Adipocyte (in vitro differentiated cells): ENCODE results near the gene MYH13.
A peak's percentile ranks its signal among the peaks of the same experiment; 100 is the strongest.
"Not testable (repeated sequence)": the region's sequence is repeated elsewhere in the genome, so short reads cannot be mapped to it uniquely, and the experiment has no call there.

Experiments used
- DNase-seq: peaks from one replicate; pipeline ENCODE4 v3.0.0-alpha.2; 2015; ENCODE audit warnings: low read depth
- H3K27me3 ChIP-seq: replicated peaks from 2 replicates; pipeline ENCODE4 v1.7.0; 2013; ENCODE audit warnings: mild to moderate bottlenecking, low read length, moderate library complexity; ENCODE audit not compliant: control insufficient read depth, insufficient read depth
- H3K36me3 ChIP-seq: 2 replicates; pipeline ENCODE4 v1.7.0; 2013; ENCODE audit warnings: low read length, mild to moderate bottlenecking, moderate library complexity; ENCODE audit not compliant: control insufficient read depth, insufficient read depth, severe bottlenecking
- H3K4me1 ChIP-seq: 2 replicates; pipeline ENCODE4 v1.7.0; 2013; ENCODE audit warnings: mild to moderate bottlenecking, low read length, moderate library complexity; ENCODE audit not compliant: control insufficient read depth, insufficient read depth
- H3K4me3 ChIP-seq: 2 replicates; pipeline ENCODE4 v1.7.0; 2013; ENCODE audit warnings: mild to moderate bottlenecking, low read length, moderate library complexity
- H3K9ac ChIP-seq: 2 replicates; pipeline ENCODE4 v1.7.0; 2013; ENCODE audit warnings: mild to moderate bottlenecking, low read length, moderate library complexity
- H3K9me3 ChIP-seq: 2 replicates; pipeline ENCODE4 v1.7.0; 2013; ENCODE audit warnings: mild to moderate bottlenecking, low read length, moderate library complexity; ENCODE audit not compliant: control insufficient read depth

Gene MYH13

GRCh38 chr17:10295728-10296343 lies 77.0 kb downstream of the MYH13 start:
- peak; percentile 78 for DNase-seq

GRCh38 chr17:10294180-10294579 lies 78.6 kb downstream of the MYH13 start:
- Histone ChIP-seq H3K9me3 (no peaks in the 10 kb centered on the region), H3K9ac (no peak overlapping the region), H3K36me3 (no peaks in the 10 kb centered on the region), H3K4me3 (no peak overlapping the region), H3K4me1 (peaks cover 26% of the 10 kb centered on the region), H3K27me3 (no peaks in the 10 kb centered on the region)
- no peak for DNase-seq

More at GRCh38 chr17:10295728-10296343, 77.0 kb downstream of the MYH13 start:
- no peaks in the 10 kb centered on the region for H3K36me3 ChIP-seq
- peaks cover 14% of the 10 kb centered on the region for H3K4me1 ChIP-seq
- no peaks in the 10 kb centered on the region for H3K9me3 ChIP-seq
- H3K4me3 ChIP-seq = no peak overlapping the region
- no peaks in the 10 kb centered on the region for H3K27me3 ChIP-seq
- no peak overlapping the region for H3K9ac ChIP-seq

DNA sequence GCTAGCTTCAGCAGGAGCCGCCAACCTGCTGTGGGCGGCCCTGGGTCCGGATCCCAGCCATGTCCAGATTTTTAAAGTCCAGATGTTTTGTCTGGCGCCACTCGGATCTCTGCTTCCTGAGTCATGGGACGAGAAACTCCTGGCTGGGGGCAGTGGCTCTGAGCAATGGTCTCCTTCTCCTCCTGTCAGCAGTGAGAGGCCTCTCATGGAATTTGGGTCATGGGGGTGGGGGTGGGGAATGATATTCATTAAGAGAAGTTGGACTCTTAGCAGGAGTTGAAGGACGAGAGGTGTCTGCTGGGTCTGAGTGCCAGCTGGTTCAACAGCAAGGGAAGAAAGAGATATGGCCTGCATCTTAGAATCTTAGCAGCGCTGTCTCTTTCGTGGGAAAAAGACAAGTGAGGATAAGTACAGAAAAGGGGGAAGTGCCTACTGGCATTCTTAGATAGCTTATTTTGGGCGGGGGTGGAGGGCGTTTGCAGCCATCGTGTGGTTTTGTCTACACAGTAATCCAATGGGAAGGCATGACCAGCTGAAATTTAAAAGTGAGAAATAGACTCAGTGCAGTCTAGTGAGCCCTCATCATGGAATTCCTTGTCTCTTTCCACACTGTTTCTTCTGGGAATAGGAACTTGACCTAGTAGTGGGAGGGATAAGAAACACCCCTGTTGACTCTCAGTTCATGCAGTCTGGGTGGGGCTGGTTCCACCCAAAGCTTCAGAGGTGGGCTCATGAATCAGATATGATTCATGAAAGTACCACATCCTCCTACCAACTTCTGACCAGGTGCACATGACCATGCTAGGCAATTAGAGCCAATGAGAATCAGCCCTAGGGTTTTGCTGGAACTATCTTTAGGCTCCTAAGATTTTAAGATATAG lies 80.5 kb downstream of the MYH13 start:
- DNase-seq = peak; percentile 37
- no peaks in the 10 kb centered on the region for H3K27me3 ChIP-seq
- H3K4me1 ChIP-seq = peaks cover 26% of the 10 kb centered on the region
- H3K9me3 ChIP-seq = no peaks in the 10 kb centered on the region
- no peaks in the 10 kb centered on the region for H3K36me3 ChIP-seq
- no peak overlapping the region for H3K9ac ChIP-seq
- H3K4me3 ChIP-seq = peak overlapping the region; percentile 55

- H3K4me1 ChIP-seq = peaks cover 26% of the 10 kb centered on the region
- not testable (repeated sequence) for DNase-seq, H3K9me3 ChIP-seq, H3K36me3 ChIP-seq, H3K27me3 ChIP-seq, H3K9ac ChIP-seq
- H3K4me3 ChIP-seq = peak overlapping the region; percentile 55
These were observed 81.2 kb downstream of the MYH13 start for GRCh38 chr17:10291576-10291975.

DNA sequence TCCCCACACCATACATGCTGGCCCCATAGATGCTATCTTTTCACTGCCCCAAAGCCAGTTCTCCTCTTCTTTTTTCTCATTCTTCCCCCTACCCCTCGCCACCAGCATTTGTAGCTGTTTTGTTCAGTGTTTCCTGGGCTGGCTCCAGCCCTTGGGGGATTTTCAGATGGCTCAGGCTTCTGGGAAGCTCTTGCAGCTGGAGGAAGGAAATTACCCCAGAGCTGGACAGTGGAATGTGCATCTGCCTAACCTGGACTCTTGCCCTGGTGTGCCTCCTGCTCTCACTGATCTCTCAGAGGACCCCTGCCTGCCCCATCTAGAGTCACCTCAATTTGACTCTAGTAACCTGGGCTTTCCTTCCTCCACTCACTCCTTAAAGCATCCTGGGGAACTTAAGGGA lies 82.8 kb downstream of the MYH13 start:
- H3K27me3 ChIP-seq = no peaks in the 10 kb centered on the region
- no peaks in the 10 kb centered on the region for H3K36me3 ChIP-seq
- H3K9ac ChIP-seq = no peak overlapping the region
- H3K4me3 ChIP-seq = peak overlapping the region; percentile 39
- no peaks in the 10 kb centered on the region for H3K9me3 ChIP-seq
- peaks cover 26% of the 10 kb centered on the region for H3K4me1 ChIP-seq
- no peak for DNase-seq

DNA sequence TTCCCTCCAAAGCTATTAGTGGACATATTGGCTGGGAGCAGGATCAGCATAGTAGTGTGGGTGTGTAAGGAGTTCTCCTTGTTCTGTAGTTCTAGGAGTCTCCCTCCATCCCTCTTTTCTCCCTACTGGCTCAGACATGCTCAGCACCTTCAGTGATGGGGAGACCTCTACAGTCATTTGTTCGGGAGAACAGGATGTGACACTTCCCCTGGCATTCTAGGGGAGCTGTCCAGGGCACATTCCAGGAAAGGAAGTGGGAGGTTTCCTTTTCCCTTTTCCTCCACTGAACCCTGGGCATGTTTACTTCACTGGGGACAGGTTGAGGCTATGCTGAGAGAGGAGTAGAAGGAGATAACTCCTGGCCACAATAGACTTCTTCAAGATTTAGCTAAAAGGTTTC lies 86.5 kb downstream of the MYH13 start:
- Histone ChIP-seq H3K27me3 (no peaks in the 10 kb centered on the region), H3K4me1 (peaks cover 13% of the 10 kb centered on the region)
- no peak for DNase-seq

DNA sequence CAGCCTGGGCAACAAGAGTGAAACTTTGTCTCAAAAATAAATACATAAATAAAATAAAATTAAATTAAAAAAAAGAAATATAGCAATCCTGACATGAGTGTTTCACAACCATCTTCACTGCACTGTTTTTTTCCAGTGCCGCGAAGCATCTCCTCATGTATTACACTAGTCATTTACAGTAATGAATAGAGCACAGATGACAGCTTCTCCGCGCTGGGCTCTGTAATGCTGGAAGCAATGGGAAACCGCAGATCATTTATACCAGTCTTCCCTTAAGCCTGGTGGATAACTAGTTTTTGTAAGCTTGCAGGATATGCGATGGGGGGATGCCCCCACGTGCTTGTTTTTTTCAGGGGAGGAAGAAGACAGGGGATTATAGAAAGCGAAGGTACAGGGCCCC lies 86.9 kb downstream of the MYH13 start:
- no peak overlapping the region for H3K4me3 ChIP-seq
- DNase-seq = no peak
- H3K9ac ChIP-seq = no peak overlapping the region
- H3K4me1 ChIP-seq = peaks cover 11% of the 10 kb centered on the region
- no peaks in the 10 kb centered on the region for H3K27me3 ChIP-seq
- no peaks in the 10 kb centered on the region for H3K36me3 ChIP-seq
- H3K9me3 ChIP-seq = no peaks in the 10 kb centered on the region

More for the DNA sequence above, 86.5 kb downstream of the MYH13 start:
- Histone ChIP-seq H3K4me3 (no peak overlapping the region), H3K36me3 (no peaks in the 10 kb centered on the region), H3K9me3 (no peaks in the 10 kb centered on the region), H3K9ac (no peak overlapping the region)

- H3K4me3 ChIP-seq = no peak overlapping the region
- no peaks in the 10 kb centered on the region for H3K36me3 ChIP-seq
- no peak for DNase-seq
- H3K4me1 ChIP-seq = no peaks in the 10 kb centered on the region
- H3K9ac ChIP-seq = no peak overlapping the region
- no peaks in the 10 kb centered on the region for H3K27me3 ChIP-seq
- no peaks in the 10 kb centered on the region for H3K9me3 ChIP-seq
These were observed 92.7 kb downstream of the MYH13 start for GRCh38 chr17:10280068-10280467.

DNA sequence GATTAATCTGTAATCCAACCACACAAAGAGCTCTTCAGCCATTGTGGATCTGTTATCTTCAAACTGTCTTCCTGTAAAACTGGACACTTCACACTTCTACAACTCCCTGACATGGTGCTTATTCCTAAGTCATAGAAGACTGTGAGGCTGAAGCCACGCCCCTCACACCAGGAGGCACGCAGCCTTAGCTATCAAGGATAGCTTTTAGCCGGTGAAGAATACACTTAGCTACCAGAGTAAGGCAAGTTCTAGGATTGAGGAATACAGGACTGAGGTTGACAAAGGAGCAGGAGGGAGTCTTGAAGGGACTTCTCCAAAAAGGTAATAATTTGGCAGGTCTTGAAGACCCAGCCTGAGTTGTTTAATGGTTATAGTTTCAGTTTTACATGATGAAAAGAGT lies 94.6 kb downstream of the MYH13 start:
- H3K9ac ChIP-seq = no peak overlapping the region
- no peak for DNase-seq

GRCh38 chr17:10276436-10276835 lies 96.4 kb downstream of the MYH13 start:
- no peaks in the 10 kb centered on the region for H3K27me3 ChIP-seq
- no peak overlapping the region for H3K9ac ChIP-seq
- no peak for DNase-seq
- no peak overlapping the region for H3K4me3 ChIP-seq
- no peaks in the 10 kb centered on the region for H3K36me3 ChIP-seq
- H3K9me3 ChIP-seq = no peaks in the 10 kb centered on the region
- H3K4me1 ChIP-seq = peaks cover 2% of the 10 kb centered on the region

More for the DNA sequence above, 94.6 kb downstream of the MYH13 start:
- Histone ChIP-seq H3K36me3 (no peaks in the 10 kb centered on the region), H3K4me3 (no peak overlapping the region), H3K9me3 (no peaks in the 10 kb centered on the region), H3K4me1 (no peaks in the 10 kb centered on the region), H3K27me3 (no peaks in the 10 kb centered on the region)

DNA sequence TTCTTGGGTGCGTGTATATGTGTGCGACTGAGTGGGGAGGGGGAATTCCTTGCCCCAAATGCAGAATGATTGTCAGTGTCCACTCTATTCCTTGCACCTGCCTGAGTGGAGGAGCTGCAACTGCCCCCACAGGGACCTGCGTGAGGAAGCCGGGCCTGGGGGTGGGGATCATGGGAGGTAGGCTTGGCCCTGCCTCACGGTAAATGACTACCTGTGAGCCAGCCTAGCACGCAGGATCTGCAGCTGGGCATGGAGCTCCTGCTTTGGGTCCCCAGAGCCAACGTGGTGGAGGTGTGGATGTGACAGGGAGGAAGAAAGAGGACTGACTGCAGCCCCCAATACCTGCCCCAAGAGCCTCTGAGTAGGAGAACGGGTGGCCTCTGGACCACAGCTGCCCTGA lies 97.4 kb downstream of the MYH13 start:
- Histone ChIP-seq H3K27me3 (no peaks in the 10 kb centered on the region), H3K4me1 (peaks cover 12% of the 10 kb centered on the region), H3K36me3 (no peaks in the 10 kb centered on the region), H3K4me3 (no peak overlapping the region), H3K9me3 (no peaks in the 10 kb centered on the region), H3K9ac (no peak overlapping the region)
- no peak for DNase-seq
